ENCODE results near the gene RGMA.
A peak's percentile ranks its signal among the peaks of the same experiment; 100 is the strongest.

Gene RGMA

DNA sequence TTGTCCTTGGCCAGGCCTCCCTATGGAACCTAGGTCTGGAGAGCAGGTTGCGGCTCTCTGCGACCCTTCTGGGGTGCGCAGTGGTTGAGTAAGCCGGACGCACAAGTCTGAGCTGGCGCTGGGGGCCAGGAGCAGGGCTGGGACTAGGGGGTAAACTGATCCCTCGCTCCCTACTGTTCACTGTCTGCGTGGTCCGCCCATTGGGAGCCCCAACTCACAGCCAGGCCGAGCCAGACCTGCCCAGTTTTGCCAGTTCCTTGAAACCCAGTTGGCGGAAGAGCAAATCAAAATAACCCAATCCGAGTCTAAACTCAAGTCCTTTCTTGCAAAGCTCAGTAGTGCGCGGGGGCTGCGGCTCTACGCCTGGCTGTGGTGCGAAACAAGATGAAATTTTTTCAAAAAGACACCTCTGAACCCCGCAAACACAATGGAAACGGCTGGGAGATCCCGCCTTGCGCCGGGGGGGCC is 17.5 kb downstream of the RGMA start:
- TF ChIP-seq, protein P1, sequence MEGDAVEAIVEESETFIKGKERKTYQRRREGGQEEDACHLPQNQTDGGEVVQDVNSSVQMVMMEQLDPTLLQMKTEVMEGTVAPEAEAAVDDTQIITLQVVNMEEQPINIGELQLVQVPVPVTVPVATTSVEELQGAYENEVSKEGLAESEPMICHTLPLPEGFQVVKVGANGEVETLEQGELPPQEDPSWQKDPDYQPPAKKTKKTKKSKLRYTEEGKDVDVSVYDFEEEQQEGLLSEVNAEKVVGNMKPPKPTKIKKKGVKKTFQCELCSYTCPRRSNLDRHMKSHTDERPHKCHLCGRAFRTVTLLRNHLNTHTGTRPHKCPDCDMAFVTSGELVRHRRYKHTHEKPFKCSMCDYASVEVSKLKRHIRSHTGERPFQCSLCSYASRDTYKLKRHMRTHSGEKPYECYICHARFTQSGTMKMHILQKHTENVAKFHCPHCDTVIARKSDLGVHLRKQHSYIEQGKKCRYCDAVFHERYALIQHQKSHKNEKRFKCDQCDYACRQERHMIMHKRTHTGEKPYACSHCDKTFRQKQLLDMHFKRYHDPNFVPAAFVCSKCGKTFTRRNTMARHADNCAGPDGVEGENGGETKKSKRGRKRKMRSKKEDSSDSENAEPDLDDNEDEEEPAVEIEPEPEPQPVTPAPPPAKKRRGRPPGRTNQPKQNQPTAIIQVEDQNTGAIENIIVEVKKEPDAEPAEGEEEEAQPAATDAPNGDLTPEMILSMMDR (IDR thresholded peaks at IDR 0.05; ENCODE audit: control insufficient read depth, insufficient read depth, low read depth, low read length, missing control alignments): no peak
- peak overlapping the region; percentile 72 for H3K4me3 ChIP-seq (ENCODE audit: control insufficient read depth, low read depth, low read length)

DNA sequence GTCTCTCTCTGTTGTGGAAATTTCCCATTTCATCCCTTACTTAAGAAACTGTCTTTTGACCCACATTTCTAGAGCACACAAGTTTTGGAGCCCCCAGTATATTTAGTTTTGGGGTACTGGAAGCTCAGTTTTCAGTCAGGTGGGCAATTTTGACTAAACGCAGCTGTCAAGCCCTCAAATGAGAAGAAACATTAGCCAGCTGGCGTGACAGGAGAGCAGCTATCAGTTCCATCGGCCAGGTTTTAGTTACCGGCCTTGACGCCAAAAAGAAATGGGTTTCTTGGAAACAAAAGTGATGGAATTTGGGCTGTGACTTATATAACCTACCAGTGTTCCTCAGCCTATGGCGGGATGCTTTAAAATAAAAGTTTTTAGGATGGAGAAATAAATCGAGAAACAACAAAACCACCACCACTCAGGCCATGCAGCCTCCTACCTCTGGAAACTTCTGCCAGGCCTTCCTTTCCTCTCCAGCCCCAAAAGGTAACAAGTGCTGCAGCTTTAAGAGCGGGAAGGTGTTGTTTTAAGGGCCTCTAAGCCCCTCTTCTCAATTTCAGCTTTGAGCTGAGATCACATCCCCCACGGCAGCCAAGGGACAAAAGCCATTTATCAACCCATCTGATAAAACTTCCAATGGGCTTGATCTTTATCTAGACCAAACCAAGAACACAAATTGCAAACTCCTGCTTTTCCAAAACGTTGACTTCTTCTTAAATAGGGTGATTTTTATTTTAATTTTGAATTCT is 18.3 kb downstream of the RGMA start:
- no peak overlapping the region for H3K4me3 ChIP-seq (ENCODE audit: control insufficient read depth, low read depth, low read length)
- TF ChIP-seq, protein P1 (IDR thresholded peaks at IDR 0.05; ENCODE audit: control insufficient read depth, insufficient read depth, low read depth, low read length, missing control alignments): no peak
- DNase-seq (ENCODE audit: low read depth): no peak

More for the DNA sequence above, 17.5 kb downstream of the RGMA start:
- no peak for DNase-seq (ENCODE audit: low read depth)

DNA sequence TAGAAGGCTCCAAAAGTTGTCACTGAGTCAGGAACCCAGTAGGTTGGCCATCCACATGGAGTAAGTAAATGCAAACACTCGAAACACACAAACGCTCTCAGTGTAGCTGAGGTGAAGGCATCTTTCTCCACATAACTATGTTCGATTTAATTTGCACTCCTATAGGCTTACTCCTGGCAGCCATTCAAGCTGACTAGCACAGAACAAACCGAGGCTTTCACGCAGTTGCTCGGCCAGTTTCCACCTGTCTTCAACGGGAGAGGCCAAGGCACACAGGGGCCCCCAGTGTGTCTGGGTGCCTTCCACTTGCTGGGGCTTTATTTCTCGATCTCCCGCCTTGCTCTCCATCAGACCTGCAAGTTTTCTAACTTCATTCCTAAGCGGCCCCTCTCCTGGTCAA is 18.9 kb downstream of the RGMA start:
- no peak overlapping the region for H3K4me3 ChIP-seq (ENCODE audit: control insufficient read depth, low read depth, low read length)
- DNase-seq (ENCODE audit: low read depth): no peak
- TF ChIP-seq, protein P1 (IDR thresholded peaks at IDR 0.05; ENCODE audit: control insufficient read depth, insufficient read depth, low read depth, low read length, missing control alignments): no peak

DNA sequence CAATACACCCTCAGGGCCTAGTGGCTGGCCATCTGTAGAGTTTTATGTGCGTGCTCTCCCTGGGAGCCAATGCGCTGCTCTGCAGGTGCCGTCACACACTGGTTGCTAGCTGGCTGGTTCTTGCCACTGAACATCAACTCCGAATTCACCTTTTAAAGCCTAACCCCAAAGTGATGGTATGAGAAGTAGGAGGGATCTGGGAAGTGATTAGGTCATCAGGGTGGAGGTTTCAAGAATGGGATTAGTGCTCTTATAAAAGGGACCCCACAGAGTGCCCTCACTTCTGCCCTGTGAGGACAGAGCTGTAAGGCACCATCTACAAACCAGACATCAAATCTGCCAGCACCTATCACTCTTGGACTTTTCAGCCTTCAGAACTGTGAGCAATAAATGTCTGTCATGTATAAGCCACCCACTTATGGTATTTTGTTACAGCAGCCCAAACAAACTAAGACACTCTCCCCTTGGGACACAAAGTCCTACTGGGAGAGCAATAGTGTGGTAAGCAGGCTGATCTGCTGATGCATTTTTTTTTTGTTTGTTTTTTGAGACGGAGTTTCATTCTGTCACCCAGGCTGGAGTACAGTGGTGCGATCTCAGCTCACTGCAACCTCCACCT is 20.3 kb downstream of the RGMA start:
- DNase-seq (ENCODE audit: low read depth): no peak
- no peak overlapping the region for H3K4me3 ChIP-seq (ENCODE audit: control insufficient read depth, low read depth, low read length)
- TF ChIP-seq, protein P1 (IDR thresholded peaks at IDR 0.05; ENCODE audit: control insufficient read depth, insufficient read depth, low read depth, low read length, missing control alignments): no peak

DNA sequence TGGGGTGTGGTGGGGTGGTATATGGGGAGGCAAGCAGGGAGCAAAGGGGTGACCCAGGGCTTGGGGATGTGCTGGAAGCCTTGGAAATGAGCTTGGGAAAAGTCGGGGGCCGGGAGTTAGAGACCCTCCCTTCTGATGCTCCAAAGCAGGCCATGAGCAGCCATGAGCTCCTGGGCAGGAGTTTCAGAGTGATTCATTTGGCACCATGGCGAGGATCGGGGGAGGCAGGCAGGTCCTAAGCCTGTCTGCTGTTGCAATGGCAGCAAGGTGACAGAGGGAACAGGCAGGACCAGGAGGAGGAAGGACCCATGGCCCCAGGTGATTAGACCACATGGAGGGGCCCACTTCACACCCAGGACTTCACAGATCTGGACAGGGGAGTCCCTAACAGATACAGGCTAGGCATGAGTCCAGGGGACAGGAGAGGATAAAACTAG is 21.3 kb downstream of the RGMA start:
- DNase-seq (ENCODE audit: low read depth): no peak
- H3K4me3 ChIP-seq (ENCODE audit: control insufficient read depth, low read depth, low read length): no peak overlapping the region
- TF ChIP-seq, protein P1 (IDR thresholded peaks at IDR 0.05; ENCODE audit: control insufficient read depth, insufficient read depth, low read depth, low read length, missing control alignments): no peak

DNA sequence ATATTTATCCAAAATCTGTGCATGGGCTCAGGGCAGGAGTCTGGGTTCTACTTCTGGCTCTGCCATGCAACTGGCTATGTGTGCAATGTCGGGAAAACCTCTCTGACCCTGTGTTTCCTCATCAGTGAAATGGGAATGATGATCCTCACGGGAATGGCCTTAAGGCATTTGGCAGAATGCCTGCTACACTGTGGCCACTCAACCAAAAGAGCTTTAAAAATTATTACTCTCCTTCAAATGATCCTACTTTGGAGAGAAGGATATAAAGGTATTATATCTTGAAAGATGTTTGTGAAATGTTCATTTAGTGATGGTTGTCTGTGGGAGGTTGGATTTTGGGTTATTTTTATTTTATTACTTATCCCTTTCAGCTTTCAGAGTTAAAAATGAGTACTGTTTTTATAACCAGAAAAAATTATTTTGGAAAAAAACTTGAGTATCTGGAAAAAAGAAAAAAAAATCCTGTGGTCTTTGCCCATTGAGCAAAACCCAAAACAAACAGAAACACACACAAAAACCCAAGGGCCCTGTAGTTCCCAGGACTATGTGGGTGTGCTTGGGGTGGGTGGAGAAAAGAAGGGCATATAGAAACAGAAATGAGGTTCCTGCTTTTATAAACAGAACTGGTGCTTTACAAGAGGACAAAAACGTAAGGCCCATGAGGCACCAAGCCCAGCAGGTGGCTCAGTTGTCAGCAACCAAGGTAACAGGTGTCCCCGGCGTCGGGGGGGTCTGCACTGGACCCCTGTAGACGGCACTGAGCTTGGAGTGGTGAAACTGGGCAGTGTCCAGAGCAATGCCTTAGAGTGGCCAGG is 22.0 kb downstream of the RGMA start:
- no peak for DNase-seq (ENCODE audit: low read depth)
- TF ChIP-seq, protein P1 (IDR thresholded peaks at IDR 0.05; ENCODE audit: control insufficient read depth, insufficient read depth, low read depth, low read length, missing control alignments): no peak
- no peak overlapping the region for H3K4me3 ChIP-seq (ENCODE audit: control insufficient read depth, low read depth, low read length)

Measured in AG09309 (cell line).